Adrenal gland (tissue), 12 donors: ENCODE data around the gene LTA4H. TPM values are rescaled to one million over a fixed set of nuclear protein-coding genes. Genes with fewer than 3 reads are reported as not detected.

ENCODE experiments used
- DNase-seq, 7 donors: peaks; one replicate each; pipeline ENCODE4 v3.0.0-alpha.2; 2019 to 2020
- H3K27ac ChIP-seq, 5 donors: fragments of 200-600 bp; sonication (generic) in 4 of 5; 1 replicate in 3 of 5; 2 replicates in 2 of 5; pipeline versions ENCODE4 v1.5.1 to v1.8.0; 2016 to 2020; ENCODE audit warnings: mild to moderate bottlenecking in 1 of 5
- H3K27me3 ChIP-seq: fragments of 200-600 bp; 2 replicates; pipeline ENCODE4 v1.8.0; 2021
- H3K36me3 ChIP-seq, 2 donors: fragments of 200-600 bp; replicated peaks in 1 of 2; 1 replicate in 1 of 2; 2 replicates in 1 of 2; pipeline versions ENCODE4 v1.5.1 to v1.8.0; 2018 to 2022
- H3K4me1 ChIP-seq, 2 donors: fragments of 200-600 bp; replicated peaks in 1 of 2; 1 replicate in 1 of 2; 2 replicates in 1 of 2; pipeline versions ENCODE4 v1.5.1 to v1.8.0; 2018 to 2021
- H3K4me3 ChIP-seq, 4 donors: fragments of 200-600 bp; sonication (generic) in 3 of 4; one replicate each; pipeline ENCODE4 v1.5.1; 2016 to 2018
- H3K9me3 ChIP-seq, 3 donors: fragments of 200-600 bp; sonication (generic) in 1 of 3; replicated peaks in 1 of 3; 1 replicate in 2 of 3; 2 replicates in 1 of 3; pipeline versions ENCODE4 v1.5.1 to v1.8.0; 2016 to 2021
- POLR2A ChIP-seq, 2 donors: fragments of 450-650 bp; IDR thresholded peaks; one replicate each; pipeline ENCODE4 v1.6.1; 2017; ENCODE audit warnings: antibody characterized with exemption in 2 of 2, mild to moderate bottlenecking in 2 of 2, moderate library complexity in 1 of 2
- WGBS, 4 donors: extraction: QIAGEN DNeasy Blood & Tissue Kit in 2 of 4; methylation state at CpG; one replicate each; pipeline versions ENCODE4 v1.1.5 to v1.1.7; 2013 to 2017; 5-methylcytosine and 5-hydroxymethylcytosine counted together
- intact Hi-C, 2 donors: fragments of 100-400 bp; cut with DNase I; formaldehyde crosslinking; loops; one replicate each; pipeline versions ENCODE4 v1.14.1 to v1.15.0; 2022 to 2023
- polyA plus RNA-seq, 3 donors: library from polyadenylated mRNA; stranded (reverse); fragments of 200-250 nt in 2 of 3; fragments of 350-450 nt in 1 of 3; fragmentation: Illumina TruSeq in 1 of 3; extraction: RNeasy Lipid Tissue Mini Kit (QIAGEN cat#74804) in 1 of 3; gene quantifications; one replicate each; pipeline ENCODE4 v1.2.3, GENCODE V29; 2013 to 2014
- total RNA-seq, 9 donors: library from RNA; depleted of rRNA in 4 of 9; stranded (reverse); fragments of >200 nt in 4 of 9; fragments of 120-200 nt in 1 of 9; fragmentation: NEBNext Ultra II Directional in 1 of 9; extraction: Animal tissue kit (Norgen Biotek cat#: 25700) in 1 of 9; gene quantifications; one replicate each; pipeline versions ENCODE4 v1.1.0 to v1.2.4, GENCODE V29; 2013 to 2023
- TF ChIP-seq, protein P1 (sequence below), 6 experiments: fragments of 450-650 bp in 4 of 6; fragments of 200-600 bp in 2 of 6; sonication (generic) in 1 of 6; IDR thresholded peaks; 1 replicate in 5 of 6; 2 replicates in 1 of 6; pipeline versions ENCODE4 v1.5.1 to v1.8.0; 2016 to 2021; ENCODE audit warnings: antibody characterized with exemption in 6 of 6, mild to moderate bottlenecking in 2 of 6, moderate library complexity in 1 of 6
- donor health status: healthy with polysubstance abuse.
- donor health status: Bipolar disorder and iron deficiency.
- donor health status: DM: yes; HTN: yes; CAD: no.
- donor health status: DM: no; HTN: no; CAD: no.
- donor health status: DM: no; HTN: no; CAD: no.
- donor health status: DM: yes; HTN: yes; CAD: no.

LTA4H gene
- total and polyA plus RNA-seq, 12 donors, result 61.8 to 164 (median 97.8) TPM

GRCh38 chr12:96026331-96026730 lies 9.1 kb downstream of the LTA4H start:
- intact Hi-C loops, result no loop called here
- Histone ChIP-seq H3K9me3 (no peaks in the 10 kb centered on the region), H3K27me3 (no peaks in the 10 kb centered on the region), H3K36me3 (peaks cover 0 to 41% of the 10 kb centered on the region in 2 donors), H3K4me1 (peaks cover 0 to 17% of the 10 kb centered on the region in 2 donors), H3K4me3 (no peak overlapping the region), H3K27ac (no peak overlapping the region)
- TF ChIP-seq, protein P1, sequence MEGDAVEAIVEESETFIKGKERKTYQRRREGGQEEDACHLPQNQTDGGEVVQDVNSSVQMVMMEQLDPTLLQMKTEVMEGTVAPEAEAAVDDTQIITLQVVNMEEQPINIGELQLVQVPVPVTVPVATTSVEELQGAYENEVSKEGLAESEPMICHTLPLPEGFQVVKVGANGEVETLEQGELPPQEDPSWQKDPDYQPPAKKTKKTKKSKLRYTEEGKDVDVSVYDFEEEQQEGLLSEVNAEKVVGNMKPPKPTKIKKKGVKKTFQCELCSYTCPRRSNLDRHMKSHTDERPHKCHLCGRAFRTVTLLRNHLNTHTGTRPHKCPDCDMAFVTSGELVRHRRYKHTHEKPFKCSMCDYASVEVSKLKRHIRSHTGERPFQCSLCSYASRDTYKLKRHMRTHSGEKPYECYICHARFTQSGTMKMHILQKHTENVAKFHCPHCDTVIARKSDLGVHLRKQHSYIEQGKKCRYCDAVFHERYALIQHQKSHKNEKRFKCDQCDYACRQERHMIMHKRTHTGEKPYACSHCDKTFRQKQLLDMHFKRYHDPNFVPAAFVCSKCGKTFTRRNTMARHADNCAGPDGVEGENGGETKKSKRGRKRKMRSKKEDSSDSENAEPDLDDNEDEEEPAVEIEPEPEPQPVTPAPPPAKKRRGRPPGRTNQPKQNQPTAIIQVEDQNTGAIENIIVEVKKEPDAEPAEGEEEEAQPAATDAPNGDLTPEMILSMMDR (IDR thresholded peaks at IDR 0.05), result no peak
- TF ChIP-seq POLR2A (IDR thresholded peaks at IDR 0.05), result no peak
- 56 to 78% (median 61%) methylated on average over 1 of the region's 1 CpG for WGBS, 4 donors
- DNase-seq, result no peak

GRCh38 chr12:96025518-96025917 lies 9.9 kb downstream of the LTA4H start:
- DNase-seq, result no peak
- H3K9me3 ChIP-seq, result no peaks in the 10 kb centered on the region
- 95 to 99% (median 99%) methylated on average over 4 of the region's 4 CpGs for WGBS, 4 donors
- H3K4me3 ChIP-seq, result no peak overlapping the region
- H3K4me1 ChIP-seq, result peaks cover 0 to 10% of the 10 kb centered on the region in 2 donors
- TF ChIP-seq POLR2A (IDR thresholded peaks at IDR 0.05), result no peak
- TF ChIP-seq, protein P1 (IDR thresholded peaks at IDR 0.05), result no peak
- H3K27ac ChIP-seq, result no peak overlapping the region
- no peaks in the 10 kb centered on the region for H3K27me3 ChIP-seq
- intact Hi-C loops, result no loop called here
- peaks cover 0 to 46% of the 10 kb centered on the region in 2 donors for H3K36me3 ChIP-seq

DNA sequence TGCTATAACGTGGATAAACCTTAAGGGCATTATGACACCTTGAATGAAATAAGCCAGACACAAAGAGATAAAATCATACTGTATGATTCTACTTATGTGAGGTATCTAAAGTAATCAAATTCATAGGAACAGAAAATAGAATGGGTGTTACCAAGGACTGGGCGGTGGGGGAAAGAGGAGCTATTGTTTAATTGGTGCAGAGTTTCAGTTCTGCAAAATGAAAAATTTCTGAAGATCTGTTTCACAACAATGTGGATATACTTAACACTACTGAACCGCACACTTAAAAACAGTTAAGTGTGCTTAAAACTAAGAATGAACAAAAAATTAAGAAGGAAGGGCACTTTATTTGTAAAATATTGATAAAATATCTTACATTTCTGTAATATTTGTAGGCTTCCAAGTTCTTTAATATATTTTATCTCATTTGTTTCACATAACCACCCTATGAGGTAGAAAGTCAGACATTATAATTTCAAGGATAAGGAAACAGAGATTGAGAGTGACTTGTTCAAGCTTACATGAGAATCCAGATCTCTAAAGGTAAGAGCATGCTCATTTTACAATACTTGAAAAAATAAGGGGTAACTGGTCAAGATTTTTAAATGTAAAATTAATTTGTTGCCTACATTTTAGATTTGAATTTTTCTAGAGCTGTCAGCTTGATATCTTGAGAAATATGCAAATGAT lies 14.9 kb downstream of the LTA4H start:
- Histone ChIP-seq H3K27me3 (no peaks in the 10 kb centered on the region), H3K4me1 (no peaks in the 10 kb centered on the region), H3K9me3 (no peaks in the 10 kb centered on the region), H3K27ac (no peak overlapping the region), H3K36me3 (peaks cover 0 to 53% of the 10 kb centered on the region in 2 donors), H3K4me3 (no peak overlapping the region)
- no peak for TF ChIP-seq POLR2A (IDR thresholded peaks at IDR 0.05)
- TF ChIP-seq, protein P1 (IDR thresholded peaks at IDR 0.05), result no peak
- 74 to 82% (median 75%) methylated on average over 3 of the region's 3 CpGs for WGBS, 4 donors
- DNase-seq, result no peak
- intact Hi-C loops, result no loop called here

DNA sequence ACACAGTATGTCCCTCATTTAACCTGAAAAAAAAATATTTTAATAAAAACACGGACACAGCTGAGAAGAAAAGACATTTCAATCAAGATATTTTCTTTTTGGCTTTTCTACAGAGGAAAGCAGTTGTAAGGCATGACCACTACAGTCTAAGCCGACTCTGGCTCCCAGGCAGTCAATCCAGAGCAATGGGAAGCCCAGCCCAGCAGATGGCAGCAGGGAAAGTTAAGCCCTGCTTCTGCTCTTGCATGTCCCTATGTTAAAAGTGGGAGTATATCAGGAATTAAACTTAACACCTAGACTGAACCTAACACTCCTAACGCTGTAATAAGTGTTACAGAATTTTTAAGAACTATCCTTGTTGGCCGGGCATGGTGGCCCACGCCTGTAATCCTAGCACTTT lies 19.7 kb downstream of the LTA4H start:
- Histone ChIP-seq H3K27ac (no peak overlapping the region), H3K4me1 (no peaks in the 10 kb centered on the region), H3K4me3 (no peak overlapping the region), H3K36me3 (peaks cover 0 to 66% of the 10 kb centered on the region in 2 donors), H3K9me3 (no peaks in the 10 kb centered on the region), H3K27me3 (no peaks in the 10 kb centered on the region)
- TF ChIP-seq, protein P1 (IDR thresholded peaks at IDR 0.05), result peak in 5 of 6 experiments; percentile 9 to 38 (median 33)
- TF ChIP-seq POLR2A (IDR thresholded peaks at IDR 0.05), result no peak
- intact Hi-C loops, result no loop called here
- DNase-seq, result peak in 3 of 7 donors; percentile 25 to 51 (median 45)
- WGBS, 4 donors, result 71 to 80% (median 74%) methylated on average over 5 of the region's 5 CpGs
